OCI-LY7 (cell line): Measurements from ENCODE around the gene SIGLEC1. TPM values are rescaled to one million over a fixed set of nuclear protein-coding genes. Genes with fewer than 3 reads are reported as not detected.

Experiments
- BruUV-seq: library from RNA; stranded (reverse); fragments of 400-500 nt; replicated peaks from 2 replicates; lab custom pipeline; 2021; lab: Mats Ljungman, UMichigan
- CTCF ChIA-PET: fragments of 300-600 bp; sonication (Branson Sonifier 250); formaldehyde crosslinking; loops from one replicate; lab custom pipeline; 2022; ENCODE audit warnings: antibody characterized with exemption; ENCODE audit not compliant: unreplicated experiment; lab: Charles Lee
- POLR2A ChIA-PET: fragments of 300-600 bp; sonication (Branson Sonifier 250); formaldehyde crosslinking; loops from one replicate; lab custom pipeline; 2022; ENCODE audit warnings: antibody characterized with exemption; lab: Charles Lee
- DNase-seq: peaks from one replicate; pipeline ENCODE4 v3.0.0-alpha.2; 2015; ENCODE audit warnings: low spot score
- H2AFZ ChIP-seq: fragments of 200-600 bp; sonication (generic), shearing (Covaris generic); 2 replicates; pipeline ENCODE4 v1.6.1; 2014; ENCODE audit warnings: mild to moderate bottlenecking, antibody characterized with exemption, low read length, moderate library complexity
- H3K27ac ChIP-seq: fragments of 200-600 bp; sonication (generic); 2 replicates; pipeline ENCODE4 v1.5.1; 2014; ENCODE audit warnings: mixed run types, low read depth, mild to moderate bottlenecking, moderate library complexity, low read length, inconsistent platforms; ENCODE audit not compliant: poor library complexity, severe bottlenecking
- H3K36me3 ChIP-seq: fragments of 200-600 bp; sonication (generic); 2 replicates; pipeline ENCODE4 v1.6.1; 2014; ENCODE audit warnings: mild to moderate bottlenecking, antibody characterized with exemption, low read length, moderate library complexity, mixed read lengths; ENCODE audit not compliant: insufficient read depth
- H3K4me1 ChIP-seq: fragments of 200-600 bp; sonication (generic); 2 replicates; pipeline ENCODE4 v1.5.1; 2014; ENCODE audit warnings: mild to moderate bottlenecking, low read length; ENCODE audit not compliant: insufficient read depth, poor library complexity, severe bottlenecking
- H3K4me2 ChIP-seq: fragments of 200-600 bp; sonication (generic); 2 replicates; pipeline ENCODE4 v1.6.1; 2014; ENCODE audit warnings: mild to moderate bottlenecking, low read length
- H3K4me3 ChIP-seq: fragments of 200-600 bp; sonication (generic); 2 replicates; pipeline ENCODE4 v1.5.1; 2014; ENCODE audit warnings: mild to moderate bottlenecking, low read depth, low read length; ENCODE audit not compliant: poor library complexity, severe bottlenecking
- H3K79me2 ChIP-seq: fragments of 200-600 bp; sonication (generic); 2 replicates; pipeline ENCODE4 v1.6.1; 2016; ENCODE audit warnings: low read depth, mild to moderate bottlenecking, low read length, moderate library complexity, mixed read lengths; ENCODE audit not compliant: insufficient read depth
- H3K9me2 ChIP-seq: fragments of 200-600 bp; sonication (generic); 2 replicates; pipeline ENCODE4 v1.6.1; 2016; ENCODE audit warnings: mild to moderate bottlenecking, low read length, mixed read lengths; ENCODE audit not compliant: insufficient read depth
- H3K9me3 ChIP-seq: fragments of 200-600 bp; sonication (generic); 2 replicates; pipeline ENCODE4 v1.6.1; 2014; ENCODE audit warnings: mild to moderate bottlenecking, mixed run types, low read length, mixed read lengths
- H4K20me1 ChIP-seq: fragments of 200-600 bp; sonication (generic); 2 replicates; pipeline ENCODE4 v1.6.1; 2014; ENCODE audit warnings: mild to moderate bottlenecking, antibody characterized with exemption, low read length, moderate library complexity, mixed read lengths; ENCODE audit not compliant: insufficient read depth
- CTCF ChIP-seq: fragments of 200-600 bp; sonication (generic); conservative IDR thresholded peaks from 2 replicates; pipeline ENCODE4 v1.5.1; 2014; ENCODE audit warnings: mild to moderate bottlenecking, antibody characterized with exemption, low read length, moderate library complexity, mixed read lengths
- EZH2phosphoT487 ChIP-seq: fragments of 200-600 bp; sonication (generic); IDR thresholded peaks from 2 replicates; pipeline ENCODE4 v1.6.1; 2018; ENCODE audit warnings: low read depth, borderline replicate concordance, mild to moderate bottlenecking, mixed run types, antibody characterized with exemption, low read length, moderate library complexity, mixed read lengths
- intact Hi-C: fragments of 100-400 bp; cut with micrococcal nuclease; formaldehyde crosslinking; loops from one replicate; pipeline ENCODE4 v1.10.0; 2022; ENCODE audit not compliant: unreplicated experiment
- total RNA-seq, 2 experiments: library from RNA; depleted of rRNA in 1 of 2; stranded (reverse); fragments of >200 nt in 1 of 2; shearing (Covaris generic) in 1 of 2; gene quantifications; 2 replicates each; pipeline ENCODE4 v1.2.3, GENCODE V29; 2014 to 2022

The SIGLEC1 gene
- total RNA-seq, 2 experiments from 2014 or later = 0.11 TPM; not detected in 1

GRCh38 chr20:3686867-3687321, 25.5 kb downstream of the SIGLEC1 start:
- Histone ChIP-seq H3K4me1 (no peaks in the 10 kb centered on the region), H4K20me1 (no peaks in the 10 kb centered on the region), H3K9me3 (no peaks in the 10 kb centered on the region), H3K4me3 (no peak overlapping the region), H2AFZ (no peak overlapping the region), H3K27ac (no peak overlapping the region), H3K9me2 (no peaks in the 10 kb centered on the region), H3K36me3 (no peaks in the 10 kb centered on the region), H3K4me2 (no peak overlapping the region), H3K79me2 (no peaks in the 10 kb centered on the region)
- no TSS peak for BruUV-seq
- CTCF ChIA-PET = no interaction called here
- POLR2A ChIA-PET = no interaction called here
- intact Hi-C loops = no loop called here
- no peak for TF ChIP-seq EZH2phosphoT487
- no peak for TF ChIP-seq CTCF
- no peak for DNase-seq

- no peaks in the 10 kb centered on the region for H3K9me3 ChIP-seq
- intact Hi-C loops = no loop called here
- no peak overlapping the region for H2AFZ ChIP-seq
- H3K9me2 ChIP-seq = no peaks in the 10 kb centered on the region
- TF ChIP-seq EZH2phosphoT487 (no peak), CTCF (no peak)
- H4K20me1 ChIP-seq = no peaks in the 10 kb centered on the region
- CTCF ChIA-PET = no interaction called here
- POLR2A ChIA-PET = no interaction called here
- no peaks in the 10 kb centered on the region for H3K36me3 ChIP-seq
- no peak overlapping the region for H3K4me3 ChIP-seq
- no peak overlapping the region for H3K4me2 ChIP-seq
- no TSS peak for BruUV-seq
- DNase-seq = no peak
- H3K27ac ChIP-seq = no peak overlapping the region
- no peaks in the 10 kb centered on the region for H3K4me1 ChIP-seq
- H3K79me2 ChIP-seq = no peaks in the 10 kb centered on the region
Observed at GRCh38 chr20:3686421-3686820, 26.0 kb downstream of the SIGLEC1 start.

DNA sequence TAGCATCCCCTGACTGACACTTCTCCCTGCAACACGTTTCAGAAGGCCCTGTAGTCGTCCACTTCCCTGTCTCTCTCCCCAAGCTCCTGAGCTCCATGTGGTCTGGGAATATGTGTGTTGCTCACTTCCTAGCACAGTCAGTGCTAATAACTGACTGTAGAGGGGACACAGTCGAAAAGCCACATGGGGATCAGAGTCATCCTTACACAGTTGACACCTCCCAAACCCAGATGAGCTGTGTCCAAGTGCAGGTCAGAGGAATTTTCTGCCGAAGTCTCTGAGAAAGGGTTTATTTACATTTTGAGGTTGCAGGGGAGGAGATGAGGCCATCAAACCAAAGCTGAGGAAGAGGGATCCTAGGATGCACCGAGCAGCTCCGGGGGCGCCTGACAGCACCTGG, 27.1 kb downstream of the SIGLEC1 start:
- ChIA-PET CTCF (no interaction called here), POLR2A (no interaction called here)
- no TSS peak for BruUV-seq
- Histone ChIP-seq H2AFZ (no peak overlapping the region), H4K20me1 (no peaks in the 10 kb centered on the region), H3K79me2 (no peaks in the 10 kb centered on the region), H3K4me2 (no peak overlapping the region), H3K9me3 (no peaks in the 10 kb centered on the region), H3K9me2 (no peaks in the 10 kb centered on the region), H3K4me1 (no peaks in the 10 kb centered on the region), H3K36me3 (no peaks in the 10 kb centered on the region), H3K4me3 (no peak overlapping the region), H3K27ac (no peak overlapping the region)
- no peak for DNase-seq
- TF ChIP-seq CTCF (no peak), EZH2phosphoT487 (no peak)
- intact Hi-C loops = no loop called here
